Measurements from ENCODE around the gene RANBP2.
"Not testable (repeated sequence)": the region's sequence is repeated elsewhere in the genome, so short reads cannot be mapped to it uniquely, and the experiment has no call there.

The RANBP2 gene
- 421 to 881 (median 515) reads per million in 9 experiments for total RNA-seq

DNA sequence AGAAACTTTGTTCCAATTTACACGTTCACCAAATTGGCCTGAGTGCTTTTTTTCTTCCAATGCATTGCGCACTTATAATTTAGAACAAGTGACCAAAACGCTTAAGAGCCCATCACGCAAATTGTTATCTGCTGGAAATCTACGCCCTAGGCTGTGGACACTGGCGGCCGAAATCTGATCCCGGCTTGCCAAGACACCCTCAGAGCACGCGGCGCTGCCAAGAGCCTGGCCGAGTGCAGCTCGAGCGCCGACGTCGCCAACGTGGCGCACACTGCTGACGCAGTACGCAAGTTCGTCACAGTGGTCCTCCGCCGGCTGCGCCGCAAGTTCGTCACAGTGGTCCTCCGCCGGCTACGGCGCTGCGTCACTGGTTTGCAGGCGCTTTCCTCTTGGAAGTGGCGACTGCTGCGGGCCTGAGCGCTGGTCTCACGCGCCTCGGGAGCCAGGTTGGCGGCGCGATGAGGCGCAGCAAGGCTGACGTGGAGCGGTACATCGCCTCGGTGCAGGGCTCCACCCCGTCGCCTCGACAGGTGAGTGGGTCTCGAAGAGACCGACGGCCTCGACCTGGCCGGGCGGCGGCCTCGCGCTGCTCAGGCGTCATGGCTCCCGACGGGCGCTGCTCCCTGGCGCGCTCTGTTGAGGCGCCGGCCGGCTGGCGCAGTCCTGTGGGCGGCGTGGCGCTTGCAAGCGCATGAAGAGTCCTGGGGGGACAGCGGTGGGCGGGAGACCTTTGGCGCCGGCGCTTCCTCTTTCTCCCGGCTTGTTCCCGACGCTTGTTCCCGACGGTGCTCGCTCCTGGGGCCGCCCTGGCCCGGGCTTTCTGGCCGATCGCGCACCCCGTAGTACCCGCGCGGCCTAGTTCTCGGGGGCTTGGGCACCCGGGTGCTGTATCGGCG, at the start of gene RANBP2:
Gene RANBP2 (plus strand): TSS at position 334 of the 896 bp plus-strand sequence. CDS start 125 bp downstream, at position 459.
- DNase-seq = peak; percentile 92 to 95 (median 92)
- ATAC-seq (replicated peaks) = peak; percentile 94
- H3K27ac Mint-ChIP-seq = peak within 1 kb of the TSS; percentile 97 to 99

DNA sequence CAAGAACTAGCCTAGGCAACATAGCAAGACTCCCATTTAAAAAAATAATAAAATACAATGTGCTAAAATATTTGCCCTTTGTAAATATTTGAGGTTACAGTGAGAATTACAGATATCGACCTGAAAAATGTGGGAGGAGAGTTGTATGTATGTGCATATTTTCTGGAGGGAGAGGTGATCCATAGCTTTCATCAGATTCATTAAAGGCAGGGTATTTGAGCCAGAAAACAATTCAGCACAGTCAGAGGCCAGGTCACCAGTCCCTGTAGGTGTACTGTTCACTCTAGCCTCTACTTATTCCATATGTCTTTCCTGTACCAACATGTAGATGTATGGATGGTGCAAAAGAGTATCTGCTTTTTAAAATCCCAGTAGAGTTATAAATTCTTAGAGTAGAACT, 49.0 kb upstream of the RANBP2 start:
- not testable (repeated sequence) for ATAC-seq (replicated peaks); H3K27ac Mint-ChIP-seq; H3K27me3 Mint-ChIP-seq

More for the DNA sequence above, at the start of gene RANBP2:
- Mint-ChIP-seq H3K36me3 (ENCODE audit: insufficient read depth) (peaks cover 37% of the 10 kb centered on the region), H3K27me3 (no peaks in the 10 kb centered on the region), H3K4me1 (ENCODE audit: low read depth in 2 of 2) (peaks cover 12 to 26% of the 10 kb centered on the region in 2 donors), H3K9me3 (no peaks in the 10 kb centered on the region), H3K4me3 (peak within 1 kb of the TSS; percentile 95 to 97)

DNA sequence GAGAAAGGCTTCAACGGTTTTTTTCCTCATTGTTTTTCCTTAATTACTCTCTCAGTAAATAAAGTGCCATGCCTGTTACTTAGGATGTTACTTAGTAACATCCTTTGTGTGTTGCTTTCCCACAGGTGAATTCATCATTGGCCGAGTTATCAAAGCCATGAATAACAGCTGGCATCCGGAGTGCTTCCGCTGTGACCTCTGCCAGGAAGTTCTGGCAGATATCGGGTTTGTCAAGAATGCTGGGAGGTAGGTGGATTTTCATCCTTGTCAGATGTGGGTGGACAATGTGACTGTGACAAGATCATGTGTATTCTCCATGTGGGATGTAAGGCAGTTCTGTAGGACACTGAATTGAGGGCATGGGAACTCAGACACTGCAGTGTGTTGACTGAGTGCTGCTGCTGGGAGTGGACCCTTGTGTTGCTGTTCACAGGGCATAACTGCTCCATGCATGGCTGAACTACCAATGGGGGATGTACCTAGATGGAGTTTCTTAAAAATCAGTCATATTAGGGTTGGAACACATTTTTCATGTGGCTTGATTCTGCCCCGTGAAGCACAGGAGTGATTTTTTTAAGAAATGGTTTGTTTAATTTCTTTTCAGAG, 47.0 kb upstream of the RANBP2 start:
- not testable (repeated sequence) for ATAC-seq (replicated peaks); DNase-seq; H3K4me1 Mint-ChIP-seq (ENCODE audit: low read depth in 2 of 2); H3K27me3 Mint-ChIP-seq; H3K4me3 Mint-ChIP-seq; H3K27ac Mint-ChIP-seq; H3K9me3 Mint-ChIP-seq
- peaks cover 13% of the 10 kb centered on the region for H3K36me3 Mint-ChIP-seq (ENCODE audit: insufficient read depth)

More for the DNA sequence above, 49.0 kb upstream of the RANBP2 start:
- H3K9me3 Mint-ChIP-seq; DNase-seq; H3K4me1 Mint-ChIP-seq (ENCODE audit: low read depth in 2 of 2); H3K4me3 Mint-ChIP-seq: not testable (repeated sequence)
- H3K36me3 Mint-ChIP-seq (ENCODE audit: insufficient read depth) = peaks cover 12% of the 10 kb centered on the region

DNA sequence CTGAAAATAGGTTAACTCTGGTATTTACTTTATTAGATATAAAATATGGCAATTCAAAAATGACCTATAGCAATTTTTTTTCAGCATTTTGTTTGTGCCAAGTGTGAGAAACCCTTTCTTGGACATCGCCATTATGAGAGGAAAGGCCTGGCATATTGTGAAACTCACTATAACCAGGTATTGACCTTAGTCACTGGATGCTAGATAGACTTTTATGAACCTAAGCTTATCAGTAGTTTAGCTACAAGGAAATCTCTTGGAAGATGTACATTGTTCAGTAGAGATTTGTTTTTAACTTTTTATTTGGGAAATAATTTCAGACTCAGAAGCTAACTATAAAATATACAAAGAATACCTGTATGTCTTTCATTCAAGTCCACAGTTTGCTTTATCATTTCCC, 42.8 kb upstream of the RANBP2 start:
- H3K27me3 Mint-ChIP-seq; ATAC-seq (replicated peaks); H3K9me3 Mint-ChIP-seq; DNase-seq; H3K4me3 Mint-ChIP-seq; H3K4me1 Mint-ChIP-seq (ENCODE audit: low read depth in 2 of 2): not testable (repeated sequence)
- peaks cover 37% of the 10 kb centered on the region for H3K36me3 Mint-ChIP-seq (ENCODE audit: insufficient read depth)
- H3K27ac Mint-ChIP-seq = peak overlapping the region in 1 of 2 donors; percentile 8

DNA sequence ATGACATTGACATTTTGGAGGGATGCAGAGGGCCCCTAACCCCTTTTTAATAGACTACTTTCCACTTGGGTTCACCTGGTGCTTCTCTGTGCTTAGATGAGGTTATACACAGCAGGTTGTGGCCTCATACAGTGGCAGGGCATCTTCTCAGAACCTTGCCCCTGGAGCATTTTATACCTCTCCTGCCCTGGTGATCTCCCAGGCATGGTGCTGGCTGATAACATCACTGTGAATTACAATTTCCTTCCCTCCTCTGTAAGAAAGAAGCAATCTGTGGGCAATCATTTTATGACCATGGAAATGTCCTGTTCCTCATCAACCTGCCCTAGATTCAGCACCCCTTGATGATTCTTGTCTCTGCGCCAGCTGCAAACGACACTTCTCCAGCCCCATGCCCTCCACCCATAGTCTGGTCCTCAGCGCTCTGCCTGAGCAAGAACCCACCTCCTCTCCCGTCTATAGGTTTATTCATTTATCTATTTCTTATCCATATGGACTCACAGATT, 42.0 kb upstream of the RANBP2 start:
- ATAC-seq (replicated peaks); H3K27me3 Mint-ChIP-seq; H3K9me3 Mint-ChIP-seq; H3K4me1 Mint-ChIP-seq (ENCODE audit: low read depth in 2 of 2); H3K27ac Mint-ChIP-seq; H3K4me3 Mint-ChIP-seq; DNase-seq: not testable (repeated sequence)
- H3K36me3 Mint-ChIP-seq (ENCODE audit: insufficient read depth) = peaks cover 37% of the 10 kb centered on the region

DNA sequence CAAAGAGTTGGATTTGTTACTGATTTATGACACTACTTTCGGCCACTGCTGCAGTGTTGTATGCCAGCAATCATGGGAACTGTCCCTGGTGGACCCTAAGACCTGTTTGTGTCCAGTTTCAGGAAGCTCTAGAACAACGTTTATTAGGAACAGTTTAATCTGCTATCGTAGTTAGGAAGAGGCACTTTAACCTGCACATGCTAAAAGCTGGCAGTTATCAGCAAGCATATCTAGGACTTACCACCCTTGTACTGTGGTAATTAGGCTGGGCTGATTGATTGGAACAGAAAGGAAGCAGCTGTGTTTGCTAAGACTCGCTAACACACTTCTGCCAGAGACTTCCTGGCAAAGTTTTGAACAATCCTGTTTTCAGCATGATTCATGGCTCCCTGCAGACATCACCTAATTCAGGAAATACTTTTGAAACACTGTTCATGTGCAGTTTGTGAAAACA, 41.1 kb upstream of the RANBP2 start:
- H3K4me1 Mint-ChIP-seq (ENCODE audit: low read depth in 2 of 2); H3K27ac Mint-ChIP-seq; DNase-seq; H3K27me3 Mint-ChIP-seq; H3K4me3 Mint-ChIP-seq; H3K9me3 Mint-ChIP-seq; ATAC-seq (replicated peaks): not testable (repeated sequence)
- peaks cover 40% of the 10 kb centered on the region for H3K36me3 Mint-ChIP-seq (ENCODE audit: insufficient read depth)

DNA sequence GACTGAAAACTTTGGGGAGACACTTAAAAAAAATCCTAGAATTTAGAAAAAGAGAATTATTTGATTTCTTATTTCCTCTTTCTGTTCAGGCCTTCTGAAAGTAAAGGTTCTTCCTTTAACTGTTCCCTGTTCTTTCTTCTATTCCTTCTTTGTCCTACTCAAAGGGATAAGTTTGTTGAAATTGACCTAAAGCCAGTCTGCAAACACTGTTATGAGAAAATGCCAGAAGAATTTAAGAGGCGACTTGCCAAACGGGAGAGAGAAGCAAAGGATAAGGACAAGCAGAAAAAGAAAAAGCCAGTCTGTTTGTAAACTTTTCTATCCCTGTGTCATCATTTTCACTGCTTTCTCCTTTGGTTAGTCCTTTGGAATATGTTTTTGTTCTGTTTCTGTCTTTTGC, 38.5 kb upstream of the RANBP2 start:
- H3K9me3 Mint-ChIP-seq; H3K27ac Mint-ChIP-seq; DNase-seq; H3K4me1 Mint-ChIP-seq (ENCODE audit: low read depth in 2 of 2); H3K27me3 Mint-ChIP-seq; ATAC-seq (replicated peaks); H3K4me3 Mint-ChIP-seq: not testable (repeated sequence)
- H3K36me3 Mint-ChIP-seq (ENCODE audit: insufficient read depth) = peaks cover 53% of the 10 kb centered on the region

DNA sequence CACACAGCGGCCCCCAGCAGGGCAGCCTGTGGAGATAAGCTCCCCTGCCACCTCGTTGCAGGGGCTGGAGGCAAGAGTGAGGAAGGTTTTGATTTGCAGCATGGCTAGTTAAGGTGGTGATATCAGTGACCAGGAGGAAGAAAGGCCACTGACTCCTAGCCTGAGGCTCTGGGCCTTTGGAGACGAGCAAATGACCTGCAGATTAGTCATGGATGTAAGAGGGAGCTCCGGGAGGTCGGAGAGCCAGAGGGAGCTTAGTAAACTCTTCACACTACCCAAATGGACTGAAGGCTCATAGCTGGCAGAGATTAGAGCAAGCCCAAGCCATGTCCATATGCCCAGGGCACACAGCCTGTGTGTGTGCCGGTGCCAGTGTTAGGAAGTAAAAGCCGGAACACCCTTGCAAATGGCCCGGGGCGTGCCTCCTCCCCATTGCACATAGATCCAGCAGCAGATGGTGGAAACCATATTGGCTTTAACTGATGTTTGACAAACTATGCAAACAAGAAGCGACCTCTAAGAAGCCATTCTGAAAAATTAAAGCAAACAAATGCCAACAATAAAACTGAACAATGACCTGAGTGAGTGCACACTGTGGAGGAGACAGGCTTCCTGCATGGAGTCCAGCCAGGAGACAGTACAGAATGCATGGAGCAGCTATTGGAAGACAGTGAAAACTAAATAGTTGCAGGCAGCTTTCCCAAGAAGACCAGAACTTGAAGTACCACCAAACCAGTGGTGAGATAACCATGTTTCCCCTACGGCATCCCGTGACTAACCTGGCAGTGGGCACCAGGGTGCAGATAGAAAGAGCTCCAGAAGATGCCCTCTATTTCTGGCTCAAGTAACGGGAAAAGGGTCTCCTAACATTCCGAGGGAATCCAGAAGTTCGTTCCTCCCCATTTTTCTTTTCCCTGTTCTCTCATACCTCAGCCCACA, 30.2 kb upstream of the RANBP2 start:
- not testable (repeated sequence) for H3K9me3 Mint-ChIP-seq; H3K4me1 Mint-ChIP-seq (ENCODE audit: low read depth in 2 of 2); H3K4me3 Mint-ChIP-seq; ATAC-seq (replicated peaks); DNase-seq; H3K27ac Mint-ChIP-seq; H3K27me3 Mint-ChIP-seq
- peaks cover 19% of the 10 kb centered on the region for H3K36me3 Mint-ChIP-seq (ENCODE audit: insufficient read depth)

DNA sequence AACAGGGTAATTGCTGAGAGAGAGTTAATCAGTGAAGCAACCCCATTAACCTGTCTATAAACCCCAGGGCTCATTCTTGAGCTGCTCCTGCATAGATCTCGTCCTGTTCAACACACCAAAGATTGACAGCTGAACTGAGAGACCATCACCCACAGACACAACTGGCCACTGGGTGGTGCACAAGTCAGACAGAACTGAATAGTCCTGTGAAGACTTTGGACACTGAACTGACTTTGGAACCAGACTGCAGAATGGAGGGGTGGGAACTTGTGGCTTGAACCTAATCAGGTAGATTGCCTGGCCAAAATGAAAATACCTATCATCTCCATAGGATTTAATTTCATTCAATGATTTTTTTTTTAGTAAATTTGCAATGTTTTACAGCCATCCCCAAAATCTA, 29.3 kb upstream of the RANBP2 start:
- peaks cover 11% of the 10 kb centered on the region for H3K36me3 Mint-ChIP-seq (ENCODE audit: insufficient read depth)
- H3K4me1 Mint-ChIP-seq (ENCODE audit: low read depth in 2 of 2); H3K27me3 Mint-ChIP-seq: not testable (repeated sequence)

DNA sequence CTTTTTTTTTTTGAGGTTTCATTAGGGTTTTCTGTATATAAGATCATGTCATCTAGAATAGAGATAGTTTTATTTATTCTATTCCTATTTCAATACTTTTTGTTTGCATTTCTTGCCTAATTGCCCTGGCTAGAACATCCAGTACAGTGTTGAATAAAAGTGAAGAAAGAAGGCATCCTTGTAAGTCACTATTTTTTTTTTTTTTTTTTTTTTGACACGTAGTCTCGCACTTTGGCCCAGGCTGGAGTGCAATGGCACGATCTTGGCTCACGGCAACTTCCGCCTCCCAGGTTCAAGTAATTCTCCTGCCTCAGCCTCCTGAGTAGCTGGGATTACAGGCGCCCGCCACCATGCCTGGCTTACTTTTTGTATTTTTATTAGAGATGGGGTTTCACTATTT, 27.8 kb upstream of the RANBP2 start:
- H3K27ac Mint-ChIP-seq = no peak overlapping the region
- no peaks in the 10 kb centered on the region for H3K9me3 Mint-ChIP-seq
- H3K4me3 Mint-ChIP-seq = no peak overlapping the region
- no peaks in the 10 kb centered on the region for H3K36me3 Mint-ChIP-seq (ENCODE audit: insufficient read depth)
- DNase-seq = no peak
- no peaks in the 10 kb centered on the region for H3K27me3 Mint-ChIP-seq
- no peaks in the 10 kb centered on the region for H3K4me1 Mint-ChIP-seq (ENCODE audit: low read depth in 2 of 2)
- ATAC-seq (replicated peaks) = no peak

More for the DNA sequence above, 29.3 kb upstream of the RANBP2 start:
- peak; percentile 69 for ATAC-seq (replicated peaks)
- H3K9me3 Mint-ChIP-seq, DNase-seq, H3K4me3 Mint-ChIP-seq, H3K27ac Mint-ChIP-seq: not testable (repeated sequence)

DNA sequence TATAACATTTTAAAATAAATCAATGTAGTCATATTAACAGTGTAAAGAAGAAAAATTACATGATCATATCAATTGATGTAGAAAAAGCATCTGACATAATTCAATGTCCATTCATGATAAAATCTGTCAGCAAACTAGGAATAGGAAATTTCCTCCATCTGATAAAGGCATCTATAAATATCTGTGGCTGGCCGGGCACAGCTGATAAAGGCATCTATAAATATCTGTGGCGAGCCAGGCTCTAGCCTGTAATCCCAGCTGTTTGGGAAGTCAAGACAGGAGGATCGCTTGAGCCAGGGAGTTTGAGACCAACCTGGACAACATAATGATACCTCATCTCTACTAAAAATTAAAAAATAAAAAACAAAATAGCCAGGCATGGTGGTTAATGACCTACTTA, 18.1 kb upstream of the RANBP2 start:
- H3K36me3 Mint-ChIP-seq (ENCODE audit: insufficient read depth) = no peaks in the 10 kb centered on the region
- H3K27me3 Mint-ChIP-seq = peaks cover 0 to 10% of the 10 kb centered on the region in 2 donors
- H3K4me3 Mint-ChIP-seq = no peak overlapping the region
- DNase-seq (no peak), ATAC-seq (replicated peaks) (no peak)
- no peaks in the 10 kb centered on the region for H3K9me3 Mint-ChIP-seq
- no peaks in the 10 kb centered on the region for H3K4me1 Mint-ChIP-seq (ENCODE audit: low read depth in 2 of 2)
- H3K27ac Mint-ChIP-seq = no peak overlapping the region

DNA sequence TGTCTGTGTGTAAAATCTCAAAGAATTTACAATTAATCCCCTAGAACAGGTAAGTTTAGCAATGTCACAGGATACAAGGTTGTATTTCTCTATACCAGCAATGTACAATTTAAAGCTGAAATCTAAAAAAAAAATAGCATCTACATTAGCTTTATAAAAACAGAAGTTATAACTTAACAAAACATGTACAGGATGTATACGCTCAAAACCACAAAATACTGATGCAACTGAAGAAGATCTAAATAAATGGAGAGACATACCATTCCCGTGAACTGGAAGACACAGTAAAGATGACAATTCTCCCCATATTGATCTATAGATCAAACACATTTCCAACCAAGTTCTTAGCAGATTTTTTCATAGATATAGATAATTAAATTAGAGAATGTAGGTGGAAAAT, 17.5 kb upstream of the RANBP2 start:
- no peak for DNase-seq
- H3K9me3 Mint-ChIP-seq = no peaks in the 10 kb centered on the region
- ATAC-seq (replicated peaks) = no peak
- H3K4me1 Mint-ChIP-seq (ENCODE audit: low read depth in 2 of 2) = no peaks in the 10 kb centered on the region
- no peak overlapping the region for H3K4me3 Mint-ChIP-seq
- no peaks in the 10 kb centered on the region for H3K36me3 Mint-ChIP-seq (ENCODE audit: insufficient read depth)
- H3K27me3 Mint-ChIP-seq = peaks cover 0 to 11% of the 10 kb centered on the region in 2 donors
- no peak overlapping the region for H3K27ac Mint-ChIP-seq

DNA sequence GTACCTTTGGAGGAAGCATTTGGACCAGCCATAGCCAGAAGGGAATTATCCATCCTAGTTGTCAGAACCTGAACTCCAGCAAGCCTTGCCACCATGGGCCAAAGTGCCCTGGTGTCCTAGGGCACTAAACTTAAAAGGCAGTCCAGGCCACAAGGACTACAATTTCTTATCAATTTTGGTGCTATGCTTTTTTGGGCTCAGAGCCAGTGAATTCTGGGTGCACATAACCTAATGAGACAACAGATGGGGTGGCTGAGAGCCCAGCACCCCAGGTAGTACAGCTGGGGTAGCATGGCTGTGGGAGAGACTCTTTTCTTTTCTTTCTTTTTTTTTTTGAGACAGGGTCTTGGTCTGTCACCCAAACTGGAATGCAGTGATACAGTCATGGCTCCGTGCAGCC, 14.4 kb upstream of the RANBP2 start:
- H3K9me3 Mint-ChIP-seq = no peaks in the 10 kb centered on the region
- no peak overlapping the region for H3K4me3 Mint-ChIP-seq
- ATAC-seq (replicated peaks) = no peak
- H3K4me1 Mint-ChIP-seq (ENCODE audit: low read depth in 2 of 2) = no peaks in the 10 kb centered on the region
- no peak for DNase-seq
- H3K27ac Mint-ChIP-seq = no peak overlapping the region
- H3K27me3 Mint-ChIP-seq = peaks cover 0 to 20% of the 10 kb centered on the region in 2 donors
- no peaks in the 10 kb centered on the region for H3K36me3 Mint-ChIP-seq (ENCODE audit: insufficient read depth)
